ENCODE results near the gene ADAM23.

ADAM23 gene

DNA sequence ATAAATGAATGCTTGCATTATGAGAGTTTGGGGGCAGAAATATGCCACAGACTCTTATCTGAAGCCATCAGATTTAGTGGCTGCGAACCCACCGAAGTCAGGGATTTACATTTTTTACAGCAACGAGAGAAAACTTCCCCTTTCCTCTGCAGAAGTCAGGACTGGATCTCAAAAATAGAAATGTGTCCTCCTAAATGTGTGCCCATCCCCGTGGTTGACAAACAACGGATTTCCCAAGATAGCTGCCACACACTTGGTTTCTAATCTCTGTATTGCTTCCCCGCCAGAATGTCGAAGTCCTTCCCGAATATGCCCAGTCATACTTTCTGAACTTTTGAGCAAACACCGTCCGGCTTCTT lies 879 bp upstream of the ADAM23 start:
- DNase-seq (ENCODE audit: low read depth in 3 of 3), result no peak

GRCh38 chr2:206443735-206444527 lies 599 bp downstream of the ADAM23 start:
- peak in 1 of 3 experiments; percentile 7 for DNase-seq (ENCODE audit: low read depth in 3 of 3)

DNA sequence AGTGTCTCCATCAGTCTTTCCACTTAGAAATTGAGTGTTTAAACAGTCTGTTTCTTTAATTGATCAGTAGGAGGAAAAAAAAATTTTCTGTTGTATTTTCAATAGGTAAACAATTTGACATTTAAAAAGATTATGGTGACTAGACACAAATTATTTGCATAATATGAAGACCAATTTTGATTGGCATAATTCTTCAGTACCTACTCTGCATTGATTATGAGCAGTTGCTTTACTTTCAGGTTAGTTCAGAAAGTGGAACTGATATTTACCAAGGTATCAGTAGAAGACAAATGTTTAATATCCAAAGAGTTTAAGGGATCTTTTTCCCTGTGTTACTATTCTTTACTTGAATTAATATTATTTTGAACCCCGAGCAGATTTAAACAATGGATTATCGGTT lies 2.6 kb downstream of the ADAM23 start:
- no peak for DNase-seq (ENCODE audit: low read depth in 3 of 3)

DNA sequence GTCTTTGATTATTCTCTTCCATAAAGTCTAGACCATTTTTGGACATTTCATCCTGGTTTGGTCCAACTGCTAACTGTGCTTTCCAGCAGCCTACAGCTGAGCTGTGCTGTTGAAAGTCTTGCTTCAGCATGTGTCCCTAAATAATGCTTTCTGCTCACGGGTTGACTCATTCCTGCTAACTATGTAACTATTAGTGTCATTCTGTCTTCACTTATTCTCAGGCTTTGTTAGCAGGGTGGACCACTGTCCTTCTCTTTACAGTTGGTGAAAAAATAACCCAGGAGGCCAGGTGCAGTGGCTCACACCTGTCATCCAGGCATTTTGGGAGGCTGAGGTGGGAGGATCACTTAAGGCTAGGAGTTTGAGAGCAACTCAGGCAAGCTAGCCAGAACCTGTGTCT lies 8.9 kb downstream of the ADAM23 start:
- DNase-seq (ENCODE audit: low read depth in 3 of 3), result no peak

GRCh38 chr2:206452750-206453149 lies 9.4 kb downstream of the ADAM23 start:
- DNase-seq (ENCODE audit: low read depth in 3 of 3), result no peak

DNA sequence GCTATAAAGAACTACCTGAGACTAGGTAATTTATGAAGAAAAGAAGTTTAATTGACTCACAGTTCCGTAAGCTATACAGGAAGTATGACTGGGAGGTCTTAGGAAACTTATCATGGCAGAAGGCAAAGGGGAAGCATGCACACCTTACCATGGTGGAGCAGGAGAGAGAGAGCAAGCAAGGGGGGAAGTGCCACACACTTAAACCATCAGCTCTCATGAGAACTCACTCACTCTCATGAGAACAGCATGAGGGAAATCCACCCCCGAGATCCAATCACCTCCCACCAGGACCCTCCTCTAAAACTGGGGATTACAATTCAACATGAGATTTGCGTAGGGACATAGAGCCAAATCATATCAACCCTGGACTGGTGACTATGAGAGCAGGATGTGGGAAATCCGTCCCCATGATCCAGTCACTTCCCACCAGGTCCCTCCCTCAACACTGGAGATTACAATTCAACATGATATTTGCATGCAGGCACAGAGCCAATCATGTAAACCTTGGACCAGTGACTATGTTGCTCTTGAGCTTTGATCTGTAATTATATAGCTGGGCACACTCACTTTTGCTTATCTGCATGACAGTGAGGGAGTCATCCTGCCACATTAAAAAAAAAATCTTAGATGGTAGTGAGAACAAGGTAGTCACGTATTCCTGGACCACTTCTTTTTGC lies 12.9 kb downstream of the ADAM23 start:
- DNase-seq (ENCODE audit: low read depth in 3 of 3), result no peak

- no peak for DNase-seq (ENCODE audit: low read depth in 3 of 3)
These were observed 13.9 kb downstream of the ADAM23 start for GRCh38 chr2:206457188-206457634.

GRCh38 chr2:206462240-206462854 lies 19.0 kb downstream of the ADAM23 start:
- DNase-seq (ENCODE audit: low read depth in 3 of 3), result no peak

DNA sequence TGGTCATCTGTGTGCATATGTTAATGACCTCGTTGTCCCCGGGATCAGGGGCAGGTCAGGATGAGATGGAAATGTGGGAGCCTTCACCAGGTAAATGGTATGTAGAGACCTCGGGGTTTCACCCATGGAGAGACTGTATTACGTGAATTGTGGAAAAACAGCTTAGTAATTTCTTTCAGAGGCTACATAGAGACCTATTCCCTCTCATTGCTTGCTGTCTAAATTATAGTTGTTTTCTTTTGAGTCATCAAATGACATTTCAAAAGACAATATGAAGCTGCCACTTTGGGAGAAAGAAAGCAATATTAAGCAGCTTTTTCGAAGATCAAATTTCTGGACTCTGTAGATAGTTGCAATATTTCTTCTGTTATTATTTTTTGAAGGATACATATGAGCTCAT lies 20.4 kb downstream of the ADAM23 start:
- no peak for DNase-seq (ENCODE audit: low read depth in 3 of 3)

DNA sequence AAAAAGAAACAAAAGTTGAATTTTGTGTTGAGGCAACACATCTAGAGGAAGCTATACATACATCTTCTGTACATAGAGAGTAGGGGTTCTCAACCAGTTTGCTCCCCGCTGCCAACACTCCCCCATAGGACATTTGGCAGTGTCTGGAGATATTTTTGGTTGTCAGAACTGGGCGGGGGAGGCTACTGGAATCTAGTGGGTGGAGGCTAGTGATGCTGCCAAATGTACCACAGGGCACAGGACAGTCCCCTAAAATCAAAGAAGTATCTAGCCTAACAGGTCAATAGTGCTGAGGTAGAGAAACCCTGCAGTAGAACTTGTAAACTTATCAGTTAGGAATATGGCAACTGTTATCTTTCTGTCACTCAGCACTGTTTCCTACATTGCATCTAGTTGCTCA lies 21.3 kb downstream of the ADAM23 start:
- DNase-seq (ENCODE audit: low read depth in 3 of 3), result no peak

DNA sequence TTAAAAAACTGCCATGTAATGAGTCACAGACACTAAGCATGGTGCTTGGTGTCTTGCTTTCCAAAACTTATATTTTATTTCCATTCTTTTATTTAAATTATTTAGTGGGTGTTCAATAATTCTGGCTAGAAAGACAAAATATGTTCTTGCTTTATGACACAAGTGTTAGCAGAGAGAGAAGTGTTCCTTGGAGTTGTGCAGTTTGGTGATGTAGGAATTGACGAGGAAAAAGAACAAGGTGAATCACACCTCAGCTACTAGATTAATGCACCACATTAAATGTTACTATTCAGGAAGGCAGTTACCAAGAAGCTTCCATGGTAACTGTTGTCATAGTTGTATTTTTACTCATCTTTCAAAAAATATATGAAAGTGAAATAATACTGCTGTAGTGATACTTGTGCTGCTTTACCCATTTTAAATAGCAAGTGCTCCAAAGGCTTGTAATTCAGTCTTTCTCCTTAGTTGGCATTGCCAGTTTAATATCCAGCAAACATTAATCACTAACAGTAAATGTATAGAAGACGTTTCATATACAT lies 28.3 kb downstream of the ADAM23 start:
- no peak for DNase-seq (ENCODE audit: low read depth in 3 of 3)

GRCh38 chr2:206472094-206472493 lies 28.8 kb downstream of the ADAM23 start:
- DNase-seq (ENCODE audit: low read depth in 3 of 3), result no peak

DNA sequence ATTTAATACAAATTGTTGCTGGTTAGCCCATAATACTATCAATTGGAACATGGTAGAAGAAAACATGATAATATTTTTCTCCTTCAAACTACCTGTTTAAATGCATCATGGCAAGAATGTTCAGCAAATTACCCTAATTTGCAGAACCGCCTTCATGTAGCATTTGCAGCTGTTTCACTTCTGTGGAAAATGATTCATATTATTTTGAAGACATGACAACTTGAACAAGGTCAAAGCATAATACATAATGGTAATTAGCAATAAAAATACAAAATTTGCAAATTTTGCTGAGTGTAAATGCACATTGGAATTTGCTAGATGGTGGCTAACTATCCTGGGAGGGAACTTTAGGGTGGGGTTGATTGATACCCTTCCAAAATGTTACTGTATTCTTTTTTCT lies 30.8 kb downstream of the ADAM23 start:
- no peak for DNase-seq (ENCODE audit: low read depth in 3 of 3)

GRCh38 chr2:206477296-206477695 lies 34.0 kb downstream of the ADAM23 start:
- no peak for DNase-seq (ENCODE audit: low read depth in 3 of 3)

DNA sequence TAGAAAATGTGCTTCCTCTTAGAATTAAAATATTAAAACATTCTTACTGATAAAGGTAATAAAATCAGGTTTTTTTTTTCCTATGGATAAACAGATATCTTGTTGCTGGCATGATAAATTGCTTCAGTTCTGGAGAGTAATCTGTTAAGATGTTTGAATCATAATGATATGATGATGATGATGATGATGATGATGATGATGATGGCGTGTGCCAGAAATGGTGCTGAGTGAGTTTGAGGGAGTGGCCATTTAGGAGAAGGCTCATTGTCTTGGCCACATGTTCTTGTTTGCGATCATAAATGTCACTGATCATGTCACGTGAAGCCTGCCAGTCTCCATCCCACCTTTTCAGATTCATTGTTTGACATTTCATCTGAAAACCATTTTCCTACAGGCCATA lies 35.0 kb downstream of the ADAM23 start:
- no peak for DNase-seq (ENCODE audit: low read depth in 3 of 3)

DNA sequence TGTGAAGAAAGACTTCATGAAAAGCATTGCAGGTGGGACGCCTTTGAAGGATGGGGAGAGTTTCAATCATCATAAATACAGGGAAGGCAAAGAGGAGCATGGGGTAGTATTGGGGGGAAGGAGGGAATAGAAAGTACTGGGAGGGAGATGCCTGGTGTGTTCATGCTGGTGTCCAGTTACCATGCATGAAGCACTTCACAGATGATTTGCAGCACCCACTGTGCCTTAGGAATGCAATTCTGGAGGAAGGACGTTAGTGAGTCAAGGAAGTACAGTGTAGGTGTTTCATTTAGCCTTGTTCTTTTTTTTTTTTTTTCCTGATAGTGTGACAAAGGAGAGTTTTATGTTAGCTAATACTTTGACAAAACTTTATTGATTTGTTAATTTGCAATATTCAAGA lies 36.8 kb downstream of the ADAM23 start:
- no peak for DNase-seq (ENCODE audit: low read depth in 3 of 3)

DNA sequence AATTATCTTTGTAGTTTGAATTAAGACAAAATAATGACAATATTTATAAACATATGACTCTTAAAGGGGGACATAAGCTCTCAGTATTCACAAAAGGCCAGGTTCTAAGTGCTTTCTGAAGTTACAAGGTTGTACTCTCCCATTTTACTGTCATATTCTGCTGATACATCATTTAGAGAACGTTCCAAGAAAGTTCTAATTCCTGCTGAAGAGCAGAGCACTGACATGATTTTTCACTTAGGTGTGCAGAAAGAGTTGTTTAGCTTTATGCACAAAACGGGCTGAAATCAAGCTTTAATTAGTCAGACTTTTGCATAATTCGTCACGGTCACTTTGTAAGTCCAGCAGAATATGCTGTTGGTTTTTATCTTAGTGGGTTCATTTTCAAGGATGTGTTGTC lies 37.3 kb downstream of the ADAM23 start:
- no peak for DNase-seq (ENCODE audit: low read depth in 3 of 3)

GRCh38 chr2:206481056-206481455 lies 37.7 kb downstream of the ADAM23 start:
- no peak for DNase-seq (ENCODE audit: low read depth in 3 of 3)

- DNase-seq (ENCODE audit: low read depth in 3 of 3), result no peak
These were observed 38.8 kb downstream of the ADAM23 start for GRCh38 chr2:206482123-206482522.

DNA sequence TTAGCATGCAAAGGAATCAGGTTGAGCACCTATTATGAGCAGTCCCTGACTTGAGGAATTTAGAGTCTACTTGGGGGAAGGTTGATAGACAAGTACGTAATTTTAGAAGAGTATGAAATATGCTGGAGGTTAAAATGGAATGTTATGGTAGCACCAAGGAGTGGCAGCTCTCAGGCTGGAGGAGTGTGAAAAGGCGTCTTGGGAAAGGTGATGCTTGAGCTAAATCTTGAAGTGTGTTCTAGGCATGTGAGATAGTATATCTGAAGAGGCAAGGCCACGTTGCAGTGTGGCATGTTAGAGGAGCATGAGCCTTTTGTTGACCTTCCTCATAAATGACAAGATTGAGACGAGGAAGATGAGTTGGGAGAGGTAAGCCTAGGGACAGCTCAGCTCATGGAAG lies 39.3 kb downstream of the ADAM23 start:
- no peak for DNase-seq (ENCODE audit: low read depth in 3 of 3)

DNA sequence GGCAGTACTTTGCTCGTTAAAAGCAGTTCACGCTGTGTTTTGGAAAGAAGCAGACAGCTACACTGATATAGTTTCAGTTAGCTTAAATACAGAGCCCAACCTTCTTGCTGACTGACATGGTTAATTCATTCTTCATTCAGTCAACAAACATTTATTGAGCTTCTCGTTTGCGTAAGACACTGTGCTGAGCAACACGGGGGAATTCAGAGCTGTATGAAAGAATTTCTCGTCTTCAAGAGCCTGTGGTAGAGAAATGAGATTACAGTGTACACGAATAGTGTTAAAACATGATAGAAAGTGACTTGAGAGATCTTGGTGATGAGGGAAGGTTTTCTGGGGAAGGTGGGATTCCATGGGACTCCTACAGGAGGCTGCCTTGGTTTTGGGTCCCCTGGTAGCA lies 44.7 kb downstream of the ADAM23 start:
- DNase-seq (ENCODE audit: low read depth in 3 of 3), result no peak

- no peak for DNase-seq (ENCODE audit: low read depth in 3 of 3)
These were observed 45.3 kb downstream of the ADAM23 start for GRCh38 chr2:206488623-206489022.

- DNase-seq (ENCODE audit: low read depth in 3 of 3), result no peak
These were observed 50.7 kb downstream of the ADAM23 start for GRCh38 chr2:206494061-206494460.
